Ovary (tissue), 9 donors: Measurements from ENCODE around the gene LIMCH1. TPM values are rescaled to one million over a fixed set of nuclear protein-coding genes. Genes with fewer than 3 reads are reported as not detected.

Experiments
- DNase-seq, 5 donors: peaks; one replicate each; pipeline ENCODE4 v3.0.0-alpha.2; 2019 to 2020
- H3K27ac ChIP-seq, 2 donors: fragments of 200-600 bp; one replicate each; pipeline versions ENCODE4 v1.5.1 to v1.8.0; 2019 to 2022
- H3K27me3 ChIP-seq: fragments of 200-600 bp; one replicate; pipeline ENCODE4 v1.8.0; 2022
- H3K36me3 ChIP-seq: fragments of 200-600 bp; sonication (generic); one replicate; pipeline ENCODE4 v1.5.1; 2019
- H3K4me1 ChIP-seq: one replicate; pipeline ENCODE4 v1.8.1; 2013; ENCODE audit warnings: mild to moderate bottlenecking, moderate library complexity; ENCODE audit not compliant: insufficient read depth
- H3K4me3 ChIP-seq: fragments of 200-600 bp; sonication (generic); one replicate; pipeline ENCODE4 v1.5.1; 2017
- H3K9me3 ChIP-seq, 2 donors: fragments of 200-600 bp in 1 of 2; sonication (generic) in 1 of 2; one replicate each; pipeline versions ENCODE4 v1.5.1 to v1.8.1; 2013 to 2019; ENCODE audit warnings: mild to moderate bottlenecking in 1 of 2, moderate library complexity in 1 of 2
- CTCF ChIP-seq, 3 donors: fragments of 450-650 bp in 2 of 3; fragments of 200-600 bp in 1 of 3; IDR thresholded peaks; one replicate each; pipeline versions ENCODE4 v1.5.1 to v1.8.0; 2016 to 2022; ENCODE audit warnings: antibody characterized with exemption in 3 of 3, mild to moderate bottlenecking in 1 of 3
- EP300 ChIP-seq: sonication (generic); formaldehyde crosslinking; IDR thresholded peaks from one replicate; pipeline ENCODE4 v1.6.1; 2017; ENCODE audit warnings: antibody characterized with exemption
- POLR2A ChIP-seq: fragments of 450-650 bp; IDR thresholded peaks from one replicate; pipeline ENCODE4 v1.6.1; 2017; ENCODE audit warnings: antibody characterized with exemption, mild to moderate bottlenecking, moderate library complexity
- WGBS, 3 donors: extraction: QIAGEN DNeasy Blood & Tissue Kit in 1 of 3; methylation state at CpG; one replicate each; pipeline versions ENCODE4 v1.1.5 to v1.1.7; 2013 to 2017; 5-methylcytosine and 5-hydroxymethylcytosine counted together
- intact Hi-C, 4 donors: fragments of 100-400 bp; cut with DNase I; formaldehyde crosslinking; loops; one replicate each; pipeline versions ENCODE4 v1.11.0 to v1.15.1; 2022 to 2023
- polyA plus RNA-seq, 2 donors: library from polyadenylated mRNA; stranded (reverse); fragments of 200-250 nt in 1 of 2; fragments of 350-450 nt in 1 of 2; fragmentation: Illumina TruSeq in 1 of 2; extraction: RNeasy Lipid Tissue Mini Kit (QIAGEN cat#74804) in 1 of 2; gene quantifications; one replicate each; pipeline ENCODE4 v1.2.3, GENCODE V29; 2013 to 2014
- total RNA-seq, 7 donors: library from RNA; depleted of rRNA in 2 of 7; stranded (reverse); fragments of >200 nt in 2 of 7; fragmentation: NEBNext Ultra II Directional in 3 of 7; extraction: Animal tissue kit (Norgen Biotek cat#: 25700) in 3 of 7; gene quantifications; one replicate each; pipeline versions ENCODE4 v1.1.0 to v1.2.4, GENCODE V29; 2016 to 2023
- donor health status: DM: no; HTN: no; CAD: no; lungs with moderate emphysema.
- donor health status: DM: no; HTN: no; CAD: no.
- donor health status: Bipolar disorder and iron deficiency.
- donor health status: DM: yes; HTN: yes; CAD: no.
- donor health status: DM: no; HTN: no; CAD: no.
- donor health status: DM: yes; HTN: yes; CAD: no.

The LIMCH1 gene
- total and polyA plus RNA-seq, 9 donors = 9.7 to 56.6 (median 23.6) TPM

- no peak for DNase-seq
- no peak overlapping the region for H3K4me3 ChIP-seq
- H3K9me3 ChIP-seq = no peaks in the 10 kb centered on the region
- TF ChIP-seq POLR2A (no peak), CTCF (IDR thresholded peaks at IDR 0.05) (no peak), EP300 (no peak)
- 73 to 74% (median 73%) methylated on average over 3 of the region's 3 CpGs for WGBS, 3 donors
- intact Hi-C loops = no loop called here
- no peaks in the 10 kb centered on the region for H3K36me3 ChIP-seq
- no peaks in the 10 kb centered on the region for H3K4me1 ChIP-seq
- no peak overlapping the region for H3K27ac ChIP-seq
- H3K27me3 ChIP-seq = no peaks in the 10 kb centered on the region
These were observed 127.8 kb downstream of the LIMCH1 start for GRCh38 chr4:41665636-41666207.

GRCh38 chr4:41668024-41668423 is 130.1 kb downstream of the LIMCH1 start:
- no peak for DNase-seq
- Histone ChIP-seq H3K4me1 (no peaks in the 10 kb centered on the region), H3K4me3 (no peak overlapping the region), H3K9me3 (no peaks in the 10 kb centered on the region), H3K27me3 (no peaks in the 10 kb centered on the region), H3K27ac (no peak overlapping the region), H3K36me3 (no peaks in the 10 kb centered on the region)
- TF ChIP-seq CTCF (IDR thresholded peaks at IDR 0.05) = no peak
- no peak for TF ChIP-seq EP300
- no peak for TF ChIP-seq POLR2A
- 76 to 93% (median 92%) methylated on average over 1 of the region's 1 CpG for WGBS, 3 donors
- intact Hi-C loops = no loop called here

GRCh38 chr4:41670530-41670929 is 132.6 kb downstream of the LIMCH1 start:
- WGBS, 3 donors = 90 to 93% (median 92%) methylated on average over 6 of the region's 6 CpGs
- Histone ChIP-seq H3K36me3 (no peaks in the 10 kb centered on the region), H3K27ac (no peak overlapping the region), H3K4me1 (no peaks in the 10 kb centered on the region), H3K9me3 (no peaks in the 10 kb centered on the region), H3K4me3 (no peak overlapping the region), H3K27me3 (no peaks in the 10 kb centered on the region)
- intact Hi-C loops = no loop called here
- TF ChIP-seq EP300 (no peak), CTCF (IDR thresholded peaks at IDR 0.05) (no peak), POLR2A (no peak)
- DNase-seq = no peak

GRCh38 chr4:41670982-41671381 is 133.0 kb downstream of the LIMCH1 start:
- no peak overlapping the region for H3K27ac ChIP-seq
- H3K9me3 ChIP-seq = no peaks in the 10 kb centered on the region
- no peaks in the 10 kb centered on the region for H3K27me3 ChIP-seq
- no peak overlapping the region for H3K4me3 ChIP-seq
- DNase-seq = no peak
- TF ChIP-seq CTCF (IDR thresholded peaks at IDR 0.05) = no peak
- TF ChIP-seq EP300 = no peak
- TF ChIP-seq POLR2A = no peak
- H3K4me1 ChIP-seq = no peaks in the 10 kb centered on the region
- H3K36me3 ChIP-seq = no peaks in the 10 kb centered on the region
- intact Hi-C loops = no loop called here
